IPS-15b (cell line): ENCODE data around the gene BHLHA9.
A peak's percentile ranks its signal among the peaks of the same experiment; 100 is the strongest.
"Not testable (repeated sequence)": the region's sequence is repeated elsewhere in the genome, so short reads cannot be mapped to it uniquely, and the experiment has no call there.

Experiments
- H3K27me3 ChIP-seq: one replicate; pipeline ENCODE4 v1.6.1; 2013; ENCODE audit warnings: low read length; ENCODE audit not compliant: control insufficient read depth, insufficient read depth
- H3K36me3 ChIP-seq: one replicate; pipeline ENCODE4 v1.6.1; 2013; ENCODE audit warnings: low read length; ENCODE audit not compliant: control insufficient read depth, insufficient read depth
- H3K4me1 ChIP-seq: one replicate; pipeline ENCODE4 v1.6.1; 2013; ENCODE audit warnings: mild to moderate bottlenecking, low read length; ENCODE audit not compliant: control insufficient read depth, insufficient read depth
- H3K4me3 ChIP-seq: one replicate; pipeline ENCODE4 v1.5.1; 2013; ENCODE audit warnings: low read depth, low read length
- H3K9ac ChIP-seq: one replicate; pipeline ENCODE4 v1.6.1; 2013; ENCODE audit warnings: low read depth, mild to moderate bottlenecking, low read length
- H3K9me3 ChIP-seq: one replicate; pipeline ENCODE4 v1.6.1; 2013; ENCODE audit warnings: mild to moderate bottlenecking, low read length; ENCODE audit not compliant: control insufficient read depth, insufficient read depth

BHLHA9 gene

DNA sequence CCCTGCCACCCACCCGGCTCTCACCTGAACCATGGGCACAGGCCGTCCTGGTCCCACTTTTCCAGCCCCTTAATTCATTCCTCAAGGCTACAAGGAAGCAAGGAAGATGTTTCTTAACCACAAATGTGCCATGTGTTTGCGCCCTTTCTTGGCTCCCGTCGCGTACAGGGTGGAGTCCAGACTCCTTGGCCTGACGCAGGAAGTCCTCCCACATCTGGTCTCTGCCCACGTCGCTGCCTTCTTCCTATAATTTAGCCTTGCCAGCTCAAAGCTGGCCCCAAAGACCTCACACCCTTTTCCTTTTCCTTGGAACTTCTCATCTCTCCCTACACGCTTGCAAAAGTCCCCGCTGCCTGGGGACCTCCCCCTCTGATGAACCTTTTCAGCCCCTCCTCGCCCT is 38.8 kb upstream of the BHLHA9 start:
- no peak overlapping the region for H3K9ac ChIP-seq
- H3K36me3 ChIP-seq = no peaks in the 10 kb centered on the region
- no peak overlapping the region for H3K4me3 ChIP-seq
- peaks cover 45% of the 10 kb centered on the region for H3K27me3 ChIP-seq
- H3K9me3 ChIP-seq = no peaks in the 10 kb centered on the region
- no peaks in the 10 kb centered on the region for H3K4me1 ChIP-seq

DNA sequence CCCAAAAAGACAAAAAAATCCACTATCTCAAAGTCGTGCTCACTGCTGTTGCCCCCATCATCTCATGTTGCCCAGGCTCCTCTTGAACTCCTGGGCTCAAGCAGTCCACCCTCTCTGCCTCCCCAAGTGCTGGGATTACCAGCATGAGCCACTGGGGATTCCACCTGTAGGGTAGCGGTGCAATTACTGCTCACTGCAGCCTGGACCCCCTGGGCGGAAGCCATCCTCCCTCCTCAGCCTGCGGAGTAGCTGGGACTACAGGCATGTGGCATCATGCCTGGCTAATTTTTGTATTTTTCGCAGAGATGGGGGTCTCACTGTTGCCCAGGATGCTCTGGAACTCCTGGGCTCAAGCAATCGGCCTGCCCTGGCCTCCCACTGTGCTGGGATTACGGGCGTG is 37.9 kb upstream of the BHLHA9 start:
- Histone ChIP-seq H3K36me3 (no peaks in the 10 kb centered on the region), H3K4me1 (no peaks in the 10 kb centered on the region), H3K9me3 (no peaks in the 10 kb centered on the region), H3K9ac (no peak overlapping the region), H3K27me3 (peaks cover 36% of the 10 kb centered on the region), H3K4me3 (no peak overlapping the region)

DNA sequence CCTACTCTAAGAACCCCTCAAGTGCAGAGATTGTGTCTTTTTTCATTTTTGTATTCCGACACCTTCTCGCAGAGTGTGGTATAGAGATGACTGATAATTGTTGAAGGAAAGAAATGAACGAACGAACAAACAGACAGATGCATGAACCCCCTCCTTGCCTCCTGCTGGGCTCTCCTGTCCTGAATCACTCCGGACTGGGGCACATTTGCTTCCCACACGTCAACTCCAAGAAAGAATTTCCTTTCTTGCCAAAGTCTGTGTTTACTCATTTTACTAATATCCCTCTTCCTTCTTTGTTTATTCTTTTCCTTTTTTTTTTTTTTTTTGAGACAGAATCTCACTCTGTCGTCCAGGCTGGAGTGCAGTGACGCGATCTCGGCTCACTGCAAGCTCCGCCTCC is 37.5 kb upstream of the BHLHA9 start:
- Histone ChIP-seq H3K9ac (no peak overlapping the region), H3K27me3 (peaks cover 32% of the 10 kb centered on the region), H3K4me1 (no peaks in the 10 kb centered on the region), H3K36me3 (no peaks in the 10 kb centered on the region), H3K4me3 (no peak overlapping the region), H3K9me3 (no peaks in the 10 kb centered on the region)

DNA sequence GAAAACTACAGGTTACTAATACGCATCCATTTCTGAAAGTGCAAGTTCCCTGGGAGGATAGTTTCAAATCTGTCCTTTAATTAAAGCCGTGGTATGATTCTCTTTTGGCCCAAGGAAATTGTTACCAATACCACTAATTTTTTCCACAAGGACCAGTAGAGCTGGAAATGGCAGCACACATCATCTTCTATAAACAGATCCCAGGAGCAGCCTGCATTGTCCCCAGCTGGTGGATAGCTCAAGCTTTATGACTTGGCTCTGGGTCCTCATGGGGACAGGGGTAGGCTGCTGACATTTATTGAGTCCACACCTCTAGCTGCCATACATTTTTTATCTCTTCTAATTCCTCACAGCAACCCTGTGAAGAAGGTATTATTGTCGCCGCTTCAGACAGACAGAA is 35.8 kb upstream of the BHLHA9 start:
- Histone ChIP-seq H3K4me1 (no peaks in the 10 kb centered on the region), H3K27me3 (peaks cover 22% of the 10 kb centered on the region), H3K9ac (no peak overlapping the region), H3K4me3 (no peak overlapping the region), H3K36me3 (no peaks in the 10 kb centered on the region), H3K9me3 (no peaks in the 10 kb centered on the region)

DNA sequence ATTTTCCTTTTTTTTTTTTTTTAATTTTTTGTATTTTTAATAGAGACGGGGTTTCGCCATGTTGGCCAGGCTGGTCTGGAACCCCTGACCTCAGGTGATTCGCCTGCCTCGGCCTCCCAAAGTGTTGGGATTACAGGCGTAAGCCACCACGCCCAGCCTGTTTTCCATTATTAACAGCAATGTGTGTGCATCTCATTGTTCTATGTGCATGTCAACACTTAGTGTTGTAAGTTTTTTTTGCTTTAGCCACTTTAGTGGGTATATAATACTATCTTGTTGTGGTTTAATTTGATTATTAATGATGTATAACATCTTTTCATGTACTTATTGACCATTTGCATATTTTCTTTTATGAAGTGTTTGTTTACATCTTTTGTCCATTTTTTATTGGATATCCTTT is 32.8 kb upstream of the BHLHA9 start:
- Histone ChIP-seq H3K9ac (no peak overlapping the region), H3K27me3 (peaks cover 3% of the 10 kb centered on the region), H3K36me3 (no peaks in the 10 kb centered on the region), H3K4me1 (no peaks in the 10 kb centered on the region), H3K4me3 (no peak overlapping the region), H3K9me3 (no peaks in the 10 kb centered on the region)

DNA sequence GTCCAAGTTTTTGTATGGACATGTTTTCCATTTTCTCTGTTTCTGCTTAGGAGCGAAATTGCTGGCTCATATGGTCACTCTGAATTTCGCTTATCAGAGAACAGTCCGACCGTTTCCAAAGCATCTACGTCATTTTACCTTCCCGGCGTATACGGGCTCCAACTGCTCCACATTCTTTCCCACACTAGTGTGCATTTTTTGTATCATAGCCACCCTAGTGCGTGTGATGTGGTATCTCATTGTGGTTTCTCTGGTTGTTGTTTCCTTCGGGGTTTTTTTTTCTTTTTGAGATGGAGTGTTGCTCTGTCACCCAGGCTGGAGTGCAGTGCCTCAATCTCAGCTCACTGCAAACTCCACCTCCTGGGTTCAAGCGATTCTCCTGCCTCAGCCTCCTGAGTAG is 31.0 kb upstream of the BHLHA9 start:
- Histone ChIP-seq H3K4me3 (no peak overlapping the region), H3K9me3 (no peaks in the 10 kb centered on the region), H3K9ac (no peak overlapping the region), H3K27me3 (no peaks in the 10 kb centered on the region), H3K4me1 (no peaks in the 10 kb centered on the region), H3K36me3 (no peaks in the 10 kb centered on the region)

DNA sequence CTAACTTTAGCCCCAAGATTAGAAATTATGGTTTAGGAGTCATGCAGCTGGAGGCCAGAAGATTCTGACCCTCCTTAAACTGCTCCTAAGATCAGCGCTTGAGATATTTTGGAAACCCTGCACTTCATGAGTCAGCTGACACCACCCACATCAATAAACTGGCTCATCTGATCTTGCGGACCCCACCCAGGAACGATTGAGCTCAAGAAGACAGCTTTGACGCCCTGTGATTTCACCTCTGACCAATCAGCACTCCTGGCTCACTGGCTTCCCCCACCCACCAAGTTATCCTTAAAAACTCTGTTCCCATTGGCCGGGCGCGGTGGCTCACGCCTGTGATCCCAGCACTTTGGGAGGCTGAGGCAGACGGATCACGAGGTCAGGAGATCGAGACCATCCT is 29.8 kb upstream of the BHLHA9 start:
- H3K9ac ChIP-seq, H3K9me3 ChIP-seq, H3K4me1 ChIP-seq, H3K27me3 ChIP-seq, H3K36me3 ChIP-seq, H3K4me3 ChIP-seq: not testable (repeated sequence)

DNA sequence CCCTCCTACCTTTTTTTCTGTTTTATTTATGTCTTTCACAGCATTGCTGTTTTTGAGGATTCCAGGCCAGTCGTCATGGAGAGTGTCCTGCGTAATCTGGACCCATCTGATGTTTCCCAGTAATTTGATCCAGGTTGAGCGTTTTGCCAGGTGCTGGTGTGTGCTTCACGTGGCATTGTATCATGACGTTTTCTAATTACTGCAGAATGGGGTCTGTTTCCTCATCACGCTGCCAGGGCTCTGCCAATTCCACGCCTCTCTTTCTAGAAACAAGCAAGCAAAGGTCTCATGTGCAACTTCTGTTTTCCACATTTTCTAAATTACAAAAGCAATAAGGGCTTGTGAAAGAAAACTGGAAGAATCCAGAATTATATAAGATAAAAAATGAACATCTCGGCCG is 28.3 kb upstream of the BHLHA9 start:
- Histone ChIP-seq H3K4me3 (no peak overlapping the region), H3K27me3 (no peaks in the 10 kb centered on the region), H3K4me1 (no peaks in the 10 kb centered on the region), H3K9me3 (no peaks in the 10 kb centered on the region), H3K9ac (no peak overlapping the region), H3K36me3 (no peaks in the 10 kb centered on the region)

DNA sequence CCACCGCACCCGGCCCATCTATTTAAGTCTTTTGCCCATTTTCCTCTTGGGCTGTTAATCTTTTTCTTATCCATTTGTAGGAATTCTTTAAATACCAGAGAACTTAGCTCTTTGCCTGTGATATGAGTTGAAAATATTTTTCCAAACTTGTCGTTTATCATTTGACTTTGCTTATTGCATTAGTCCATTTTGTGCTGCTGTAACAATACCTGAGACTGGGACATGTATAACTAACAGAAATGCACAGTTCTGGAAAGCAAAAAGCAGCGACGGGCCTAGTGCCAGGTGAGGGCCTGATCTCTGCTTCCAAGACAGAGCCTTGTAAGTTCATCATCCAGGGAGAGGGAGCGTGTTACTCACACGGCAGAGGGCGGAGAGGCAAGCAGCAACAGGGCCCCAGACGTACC is 25.6 kb upstream of the BHLHA9 start:
- Histone ChIP-seq H3K4me3 (no peak overlapping the region), H3K9ac (no peak overlapping the region), H3K9me3 (no peaks in the 10 kb centered on the region), H3K4me1 (no peaks in the 10 kb centered on the region), H3K27me3 (no peaks in the 10 kb centered on the region), H3K36me3 (no peaks in the 10 kb centered on the region)

DNA sequence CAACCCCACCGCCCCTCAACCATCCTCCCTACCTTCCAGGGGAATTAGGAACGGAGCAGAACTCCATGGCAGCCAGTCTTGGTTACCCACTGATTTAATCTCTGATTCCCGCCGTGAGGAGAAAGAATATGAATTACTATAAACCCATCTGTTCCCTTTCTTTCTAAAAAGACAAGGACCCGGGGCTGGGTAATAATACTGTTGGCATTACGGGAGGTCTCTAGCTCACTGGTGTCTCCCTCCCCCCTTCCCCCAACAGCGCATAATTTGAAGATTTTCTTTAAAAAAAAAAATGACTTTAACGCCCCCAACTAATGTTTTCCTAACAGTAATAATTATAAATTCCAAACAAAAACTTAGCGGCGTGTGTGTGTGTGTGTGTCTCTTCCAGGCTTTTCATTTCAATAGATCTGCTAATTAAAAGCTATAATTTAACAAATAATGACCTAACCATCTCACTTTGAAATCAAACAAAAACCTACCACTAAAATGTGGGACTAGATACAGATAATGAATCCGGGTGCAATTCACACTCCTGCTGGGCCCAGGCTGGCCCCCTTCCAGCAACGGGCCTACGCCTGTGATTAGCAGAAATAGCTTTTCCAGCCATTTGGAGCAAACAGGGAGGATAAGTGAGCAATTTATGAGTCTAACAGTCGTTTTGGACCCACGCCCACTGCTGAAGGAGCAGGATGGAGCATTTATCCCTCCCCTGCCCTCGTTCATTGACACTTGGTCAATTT is 18.2 kb upstream of the BHLHA9 start:
- Histone ChIP-seq H3K36me3 (no peaks in the 10 kb centered on the region), H3K9ac (no peak overlapping the region), H3K9me3 (no peaks in the 10 kb centered on the region), H3K4me1 (no peaks in the 10 kb centered on the region), H3K4me3 (no peak overlapping the region), H3K27me3 (no peaks in the 10 kb centered on the region)

DNA sequence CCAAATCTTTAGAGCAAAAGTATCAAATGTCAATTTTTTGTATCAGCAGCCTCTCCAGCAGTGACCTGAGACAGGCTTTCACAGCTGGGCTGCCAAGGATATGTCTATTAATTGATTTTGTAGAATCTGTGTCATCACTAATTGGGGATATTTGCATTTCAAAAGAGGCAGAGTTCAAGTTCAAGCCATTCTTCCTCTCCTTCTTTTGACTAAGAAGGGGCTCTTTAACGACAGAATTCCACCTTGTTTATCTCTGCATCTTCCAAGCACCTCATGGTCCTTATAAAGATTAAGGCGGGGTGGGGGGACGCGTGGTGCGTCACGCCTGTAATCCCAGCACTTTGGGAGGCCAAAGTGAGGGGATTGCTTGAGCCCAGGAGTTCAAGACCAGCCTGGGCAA is 15.2 kb upstream of the BHLHA9 start:
- Histone ChIP-seq H3K9ac (no peak overlapping the region), H3K4me3 (peak overlapping the region; percentile 1), H3K27me3 (peaks cover 7% of the 10 kb centered on the region), H3K9me3 (no peaks in the 10 kb centered on the region), H3K36me3 (no peaks in the 10 kb centered on the region), H3K4me1 (no peaks in the 10 kb centered on the region)

DNA sequence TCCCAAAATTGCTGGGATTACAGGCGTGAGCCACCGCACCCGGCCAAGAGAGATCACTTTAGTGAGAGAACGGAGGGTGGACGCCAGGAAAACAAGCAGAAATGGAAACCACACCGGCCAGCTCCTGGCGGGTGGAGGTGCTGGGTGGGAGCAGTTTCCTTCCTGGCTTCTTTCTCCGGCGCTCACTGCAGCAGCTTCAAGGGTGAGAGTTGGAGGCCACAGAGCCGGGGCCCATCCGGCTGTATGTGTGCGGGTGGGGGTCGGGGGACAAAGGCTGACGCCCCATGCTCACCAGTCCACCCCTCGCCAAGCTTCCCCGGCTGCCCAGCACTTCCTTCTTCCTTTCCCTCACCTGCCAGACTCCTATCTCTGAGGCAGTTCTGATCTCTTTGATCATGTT is 13.5 kb upstream of the BHLHA9 start:
- Histone ChIP-seq H3K4me3 (no peak overlapping the region), H3K36me3 (no peaks in the 10 kb centered on the region), H3K27me3 (peaks cover 13% of the 10 kb centered on the region), H3K4me1 (peaks cover 2% of the 10 kb centered on the region), H3K9ac (no peak overlapping the region), H3K9me3 (no peaks in the 10 kb centered on the region)
